ACC112 (cell line): ENCODE data around the gene USP32.
"Not testable (repeated sequence)": the region's sequence is repeated elsewhere in the genome, so short reads cannot be mapped to it uniquely, and the experiment has no call there.

Source experiments
- H2AFZ ChIP-seq: fragments of 200-600 bp; sonication (generic); one replicate; pipeline ENCODE4 v1.6.0; 2017; ENCODE audit warnings: antibody characterized with exemption, low read length; ENCODE audit not compliant: unreplicated experiment
- H3K27ac ChIP-seq: fragments of 200-600 bp; sonication (generic); 2 replicates; pipeline ENCODE4 v1.5.1; 2014; ENCODE audit warnings: low read depth, mild to moderate bottlenecking, antibody characterized with exemption, low read length, moderate library complexity
- H3K27me3 ChIP-seq: fragments of 200-600 bp; sonication (generic); 2 replicates; pipeline ENCODE4 v1.6.1; 2014; ENCODE audit warnings: mild to moderate bottlenecking, antibody characterized with exemption, low read length, moderate library complexity, mixed read lengths; ENCODE audit not compliant: insufficient read depth
- H3K36me3 ChIP-seq: fragments of 200-600 bp; sonication (generic); 2 replicates; pipeline ENCODE4 v1.6.1; 2016; ENCODE audit warnings: mild to moderate bottlenecking, antibody characterized with exemption, low read length, moderate library complexity, mixed read lengths; ENCODE audit not compliant: insufficient read depth
- H3K4me1 ChIP-seq: fragments of 200-600 bp; sonication (generic); one replicate; pipeline ENCODE4 v1.6.1; 2016; ENCODE audit warnings: low read length, mixed read lengths; ENCODE audit not compliant: insufficient read depth, unreplicated experiment, control insufficient read depth
- H3K4me3 ChIP-seq: fragments of 200-600 bp; sonication (generic); 2 replicates; pipeline ENCODE4 v1.5.1; 2014; ENCODE audit warnings: mild to moderate bottlenecking, low read depth, low read length
- H3K79me2 ChIP-seq: fragments of 200-600 bp; sonication (generic); one replicate; pipeline ENCODE4 v1.6.0; 2016; ENCODE audit warnings: low read length; ENCODE audit not compliant: control insufficient read depth, unreplicated experiment, insufficient read depth

Gene USP32, protein sequence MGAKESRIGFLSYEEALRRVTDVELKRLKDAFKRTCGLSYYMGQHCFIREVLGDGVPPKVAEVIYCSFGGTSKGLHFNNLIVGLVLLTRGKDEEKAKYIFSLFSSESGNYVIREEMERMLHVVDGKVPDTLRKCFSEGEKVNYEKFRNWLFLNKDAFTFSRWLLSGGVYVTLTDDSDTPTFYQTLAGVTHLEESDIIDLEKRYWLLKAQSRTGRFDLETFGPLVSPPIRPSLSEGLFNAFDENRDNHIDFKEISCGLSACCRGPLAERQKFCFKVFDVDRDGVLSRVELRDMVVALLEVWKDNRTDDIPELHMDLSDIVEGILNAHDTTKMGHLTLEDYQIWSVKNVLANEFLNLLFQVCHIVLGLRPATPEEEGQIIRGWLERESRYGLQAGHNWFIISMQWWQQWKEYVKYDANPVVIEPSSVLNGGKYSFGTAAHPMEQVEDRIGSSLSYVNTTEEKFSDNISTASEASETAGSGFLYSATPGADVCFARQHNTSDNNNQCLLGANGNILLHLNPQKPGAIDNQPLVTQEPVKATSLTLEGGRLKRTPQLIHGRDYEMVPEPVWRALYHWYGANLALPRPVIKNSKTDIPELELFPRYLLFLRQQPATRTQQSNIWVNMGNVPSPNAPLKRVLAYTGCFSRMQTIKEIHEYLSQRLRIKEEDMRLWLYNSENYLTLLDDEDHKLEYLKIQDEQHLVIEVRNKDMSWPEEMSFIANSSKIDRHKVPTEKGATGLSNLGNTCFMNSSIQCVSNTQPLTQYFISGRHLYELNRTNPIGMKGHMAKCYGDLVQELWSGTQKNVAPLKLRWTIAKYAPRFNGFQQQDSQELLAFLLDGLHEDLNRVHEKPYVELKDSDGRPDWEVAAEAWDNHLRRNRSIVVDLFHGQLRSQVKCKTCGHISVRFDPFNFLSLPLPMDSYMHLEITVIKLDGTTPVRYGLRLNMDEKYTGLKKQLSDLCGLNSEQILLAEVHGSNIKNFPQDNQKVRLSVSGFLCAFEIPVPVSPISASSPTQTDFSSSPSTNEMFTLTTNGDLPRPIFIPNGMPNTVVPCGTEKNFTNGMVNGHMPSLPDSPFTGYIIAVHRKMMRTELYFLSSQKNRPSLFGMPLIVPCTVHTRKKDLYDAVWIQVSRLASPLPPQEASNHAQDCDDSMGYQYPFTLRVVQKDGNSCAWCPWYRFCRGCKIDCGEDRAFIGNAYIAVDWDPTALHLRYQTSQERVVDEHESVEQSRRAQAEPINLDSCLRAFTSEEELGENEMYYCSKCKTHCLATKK (N-terminal part only)

DNA sequence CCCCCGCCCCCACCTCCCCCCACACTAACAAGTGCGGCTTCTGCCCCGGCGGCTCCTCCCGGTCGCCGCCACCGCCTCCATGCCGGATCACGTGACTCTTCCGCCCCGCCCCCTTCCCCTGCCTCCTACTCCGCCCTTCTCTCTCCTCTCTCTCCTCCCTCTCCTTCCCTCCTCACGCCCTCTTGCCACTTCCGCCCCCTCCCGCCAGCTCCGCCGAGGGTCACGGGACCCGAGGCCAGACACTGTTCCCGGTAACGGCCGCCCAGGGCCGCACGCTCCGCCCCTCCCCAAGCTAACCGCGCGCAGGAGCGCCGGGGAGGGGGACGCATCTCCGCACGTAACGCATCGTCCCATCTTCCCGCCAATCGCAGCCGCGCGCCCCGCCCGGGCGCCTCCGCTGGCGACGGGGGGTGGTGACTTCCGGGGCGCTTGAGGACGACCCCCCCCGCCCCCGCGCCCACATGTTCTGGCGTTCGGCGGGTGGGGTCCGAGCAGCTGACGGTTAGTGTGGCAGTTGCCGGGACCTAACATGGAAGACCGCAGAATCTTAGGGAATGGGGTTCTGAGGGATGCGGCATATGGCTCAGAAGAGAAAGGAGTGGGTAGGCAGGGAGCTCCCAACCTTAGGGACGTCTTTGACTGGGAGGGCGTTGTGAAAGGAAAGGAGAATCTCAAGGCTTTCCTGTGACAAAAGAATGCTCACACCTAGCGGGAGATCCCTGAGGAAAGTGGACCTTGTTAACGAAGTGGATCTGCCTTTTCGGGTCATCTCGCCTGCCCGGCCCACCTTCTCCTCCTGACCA lies at the start of gene USP32:
TSS of gene USP32 (minus strand) at position 92 of the 803 bp plus-strand sequence. CDS start 194 bp downstream, outside the sequence.
- H3K4me3 ChIP-seq, result peak within 1 kb of the TSS; percentile 79
- H3K27ac ChIP-seq, result peak within 1 kb of the TSS; percentile 85
- H3K27me3 ChIP-seq, result no peaks in the 10 kb centered on the region
- H3K79me2 ChIP-seq, result peaks cover 44% of the 10 kb centered on the region
- peaks cover 26% of the 10 kb centered on the region for H3K4me1 ChIP-seq
- H2AFZ ChIP-seq, result peak within 1 kb of the TSS; percentile 72
- no peaks in the 10 kb centered on the region for H3K36me3 ChIP-seq

DNA sequence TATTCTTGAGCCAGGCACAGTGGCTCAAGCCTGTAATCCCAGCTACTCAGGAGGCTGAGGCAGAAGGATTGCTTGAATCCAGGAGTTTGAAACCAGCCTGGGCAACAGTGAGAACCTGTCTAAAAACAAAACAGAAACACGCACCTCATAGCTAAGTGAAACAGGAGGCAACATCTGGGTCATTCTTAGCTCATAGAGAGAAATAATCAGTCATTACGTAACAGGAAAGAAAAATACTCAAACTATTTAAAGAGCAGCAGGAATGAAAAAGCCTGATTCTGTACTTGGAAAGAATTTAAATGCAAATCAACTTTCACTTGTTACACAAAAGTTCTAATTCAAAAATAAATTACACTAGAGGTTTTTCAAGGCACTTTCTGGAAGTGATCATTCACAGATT lies 47.6 kb upstream of the USP32 start:
- peaks cover 18% of the 10 kb centered on the region for H3K4me1 ChIP-seq
- H3K79me2 ChIP-seq, result no peaks in the 10 kb centered on the region
- H3K27me3 ChIP-seq, result no peaks in the 10 kb centered on the region
- peak overlapping the region; percentile 52; the same call in 1 of the 2 replicates for H3K4me3 ChIP-seq
- no peaks in the 10 kb centered on the region for H3K36me3 ChIP-seq
- peak overlapping the region; percentile 88 for H2AFZ ChIP-seq
- H3K27ac ChIP-seq, result peak overlapping the region; percentile 16; the same call in 1 of the 2 replicates

DNA sequence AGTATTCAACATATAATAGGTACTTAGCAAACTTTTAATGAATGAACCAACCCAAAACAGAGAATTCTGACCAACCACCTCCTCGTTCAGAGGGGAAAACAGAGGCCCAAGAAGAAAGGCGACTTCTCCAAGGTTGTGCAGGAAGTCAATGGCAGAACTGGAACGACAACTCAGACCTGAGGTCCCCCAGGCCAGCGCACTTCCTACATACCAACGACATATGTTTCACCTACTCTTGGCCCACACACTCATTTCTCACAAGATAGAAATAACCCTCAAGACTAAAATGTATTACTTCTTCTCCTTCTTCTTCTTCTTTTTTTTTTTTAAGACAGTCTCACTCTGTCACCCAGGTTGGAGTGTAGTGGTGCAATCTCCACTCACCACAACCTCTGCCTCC lies 44.7 kb upstream of the USP32 start:
- H2AFZ ChIP-seq, result no peak overlapping the region
- no peaks in the 10 kb centered on the region for H3K36me3 ChIP-seq
- H3K27me3 ChIP-seq, result no peaks in the 10 kb centered on the region
- no peak overlapping the region for H3K27ac ChIP-seq
- peaks cover 4% of the 10 kb centered on the region for H3K4me1 ChIP-seq
- no peaks in the 10 kb centered on the region for H3K79me2 ChIP-seq
- H3K4me3 ChIP-seq, result no peak overlapping the region

DNA sequence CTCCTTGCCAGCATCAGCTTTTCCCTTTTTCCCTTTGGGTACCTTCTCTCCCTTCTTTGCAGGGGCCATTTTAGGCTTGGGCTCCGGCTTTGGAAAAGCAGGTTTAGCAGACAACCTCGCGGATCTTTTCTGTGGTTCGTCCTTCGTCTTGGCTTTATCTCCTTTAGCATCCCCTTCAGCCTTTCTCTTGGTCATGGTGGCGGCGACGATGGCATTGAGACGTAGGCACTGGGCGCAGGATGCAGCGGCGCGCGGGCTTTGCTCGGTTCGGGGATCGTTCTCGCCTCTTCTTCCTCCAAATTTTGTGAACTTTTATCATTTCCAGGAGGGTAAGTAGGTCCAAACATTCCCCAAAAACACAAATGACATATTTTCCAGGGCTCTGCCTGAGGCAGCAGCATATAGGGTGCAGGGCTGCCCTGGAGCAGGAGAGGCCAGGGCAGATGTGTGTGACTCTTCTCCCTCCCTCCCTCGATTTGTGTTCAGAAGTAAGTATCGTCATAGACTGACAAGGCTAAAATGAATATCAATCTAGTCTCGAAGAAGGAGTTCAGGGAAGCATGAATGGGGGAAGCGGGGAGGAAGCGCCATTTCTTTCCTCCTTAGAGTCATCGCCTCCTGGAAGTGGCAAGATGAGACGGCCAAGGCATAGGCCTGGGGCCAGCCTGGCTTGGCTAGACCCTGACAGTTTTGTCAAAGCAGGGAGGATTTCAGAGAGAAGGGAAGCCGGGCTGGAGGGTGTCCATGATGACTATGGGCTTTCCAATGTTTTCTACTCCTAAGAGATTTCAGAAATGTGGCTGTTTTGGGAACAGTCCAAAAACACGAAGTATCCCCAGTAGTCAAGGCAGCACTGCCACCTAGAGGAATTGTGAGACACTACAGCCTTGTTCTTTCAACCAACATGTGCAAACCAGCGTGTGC lies 43.6 kb upstream of the USP32 start:
- Histone ChIP-seq H3K36me3 (no peaks in the 10 kb centered on the region), H3K27ac (peak overlapping the region; percentile 42; the same call in 1 of the 2 replicates), H3K4me3 (peak overlapping the region; percentile 52), H3K27me3 (no peaks in the 10 kb centered on the region), H3K79me2 (no peaks in the 10 kb centered on the region), H3K4me1 (peaks cover 4% of the 10 kb centered on the region), H2AFZ (peak overlapping the region; percentile 99)

DNA sequence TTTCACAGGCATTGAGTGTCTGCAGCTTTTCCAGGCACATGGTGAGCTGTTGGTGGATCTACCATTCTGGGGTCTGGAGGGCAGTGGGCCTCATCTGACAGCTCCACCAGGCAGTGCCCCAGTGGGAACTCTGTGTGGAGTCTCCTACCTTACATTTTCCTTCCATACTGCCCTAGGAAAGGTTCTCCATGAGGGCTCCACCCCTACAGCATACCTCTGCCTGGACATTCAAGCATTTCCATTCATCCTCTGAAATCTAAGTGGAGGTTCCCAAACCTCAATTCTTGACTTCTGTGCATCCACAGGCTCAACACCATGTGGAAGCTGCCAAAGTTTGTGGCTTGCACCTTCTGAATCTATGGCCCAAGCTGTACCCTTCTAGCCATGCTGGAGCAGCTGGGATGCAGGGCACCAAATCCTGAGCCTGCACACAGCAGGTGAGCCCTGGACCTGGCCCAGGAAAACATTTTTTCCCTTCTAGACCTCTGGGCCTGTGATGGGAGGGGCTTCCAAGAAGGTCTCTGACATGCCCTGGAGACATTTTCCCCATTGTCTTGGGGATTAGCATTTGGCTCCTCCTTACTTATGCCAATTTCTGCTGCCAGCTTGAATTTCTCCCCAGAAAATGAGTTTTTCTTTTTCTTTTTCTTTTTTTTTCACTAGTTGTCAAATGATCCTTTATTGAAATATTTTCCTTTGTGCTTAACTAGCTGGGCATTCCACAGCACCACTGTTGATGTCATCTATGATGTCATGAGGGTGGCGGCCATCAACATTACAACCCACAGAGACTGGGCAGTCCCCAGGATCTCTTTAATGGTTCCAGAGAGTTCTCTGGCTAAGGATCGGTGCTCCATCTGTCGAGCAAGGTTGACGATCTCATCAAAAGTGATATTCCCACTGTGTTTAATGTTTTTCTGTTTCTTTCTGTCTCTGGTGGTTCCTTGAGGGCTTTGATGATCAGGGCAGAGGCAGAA lies 41.4 kb upstream of the USP32 start:
- not testable (repeated sequence) for H3K27me3 ChIP-seq, H2AFZ ChIP-seq, H3K4me1 ChIP-seq, H3K79me2 ChIP-seq, H3K4me3 ChIP-seq, H3K36me3 ChIP-seq, H3K27ac ChIP-seq

DNA sequence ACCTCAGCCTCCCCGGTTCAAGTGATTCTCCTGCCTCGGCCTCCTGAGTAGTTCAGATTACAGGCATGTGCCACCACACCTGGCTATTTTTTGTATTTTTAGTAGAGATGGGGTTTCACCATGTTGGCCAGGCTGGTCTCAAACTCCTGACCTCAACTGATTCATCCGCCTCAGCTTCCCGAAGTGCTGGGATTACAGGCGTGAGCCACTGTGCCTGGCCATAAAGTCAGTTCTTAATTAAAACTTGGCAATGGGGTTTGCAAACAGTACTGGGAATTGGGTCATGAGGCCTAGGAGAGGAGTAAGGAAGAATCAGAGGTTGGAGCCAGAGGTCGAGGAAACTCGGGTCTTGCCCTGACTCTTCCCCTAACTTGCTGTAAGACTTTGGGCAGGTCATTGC lies 38.6 kb upstream of the USP32 start:
- H3K36me3 ChIP-seq, H2AFZ ChIP-seq, H3K4me3 ChIP-seq, H3K27me3 ChIP-seq, H3K27ac ChIP-seq, H3K79me2 ChIP-seq, H3K4me1 ChIP-seq: not testable (repeated sequence)

DNA sequence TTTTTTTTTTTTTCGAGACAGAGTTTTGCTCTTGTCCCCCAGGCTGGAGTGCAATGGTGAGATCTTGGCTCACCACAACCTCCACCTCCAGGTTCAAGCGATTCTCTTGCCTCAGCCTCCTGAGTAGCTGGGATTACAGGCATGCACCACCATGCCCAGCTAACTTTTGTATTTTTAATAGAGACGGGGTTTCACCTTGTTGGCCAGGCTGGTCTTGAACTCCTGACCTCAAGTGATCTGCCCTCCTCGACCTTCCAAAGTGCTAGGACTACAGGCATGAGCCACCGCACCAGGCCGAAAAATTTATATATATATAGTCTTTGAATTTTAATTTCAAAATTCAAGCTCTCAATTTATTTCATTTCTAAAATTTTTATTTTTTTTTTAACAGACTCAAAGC lies 36.6 kb upstream of the USP32 start:
- not testable (repeated sequence) for H3K4me1 ChIP-seq, H3K4me3 ChIP-seq, H3K27ac ChIP-seq, H3K27me3 ChIP-seq, H3K36me3 ChIP-seq, H2AFZ ChIP-seq, H3K79me2 ChIP-seq

DNA sequence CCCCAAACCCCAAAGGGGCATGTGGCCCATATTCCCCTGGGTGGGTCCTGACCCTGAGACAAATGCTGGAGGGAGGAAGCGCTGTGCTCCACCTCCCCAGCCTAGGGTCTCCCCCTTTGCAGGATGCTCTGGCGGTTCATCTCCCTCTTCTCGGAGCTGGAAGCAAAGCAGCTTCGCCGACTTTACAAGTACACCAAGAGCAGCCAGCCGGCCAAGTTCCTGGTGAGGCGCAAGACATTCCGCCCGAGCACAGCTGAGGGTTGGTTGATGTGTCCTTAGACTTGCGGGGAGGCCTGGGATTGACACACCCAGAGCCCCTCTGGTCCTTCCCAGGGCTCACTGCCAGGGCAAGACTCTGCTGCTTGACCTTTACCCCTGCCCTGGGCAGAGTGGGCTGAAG lies 34.7 kb upstream of the USP32 start:
- Histone ChIP-seq H2AFZ (no peak overlapping the region), H3K4me3 (no peak overlapping the region), H3K4me1 (no peaks in the 10 kb centered on the region), H3K36me3 (no peaks in the 10 kb centered on the region), H3K79me2 (no peaks in the 10 kb centered on the region), H3K27me3 (no peaks in the 10 kb centered on the region), H3K27ac (no peak overlapping the region)
